H9 (cell line): Measurements from ENCODE around the gene ARHGEF17. TPM values are rescaled to one million over a fixed set of nuclear protein-coding genes. Genes with fewer than 3 reads are reported as not detected.

Experiments
- DNase-seq: peaks from one replicate; pipeline ENCODE4 v3.0.0-alpha.2; 2017
- H2AFZ ChIP-seq: one replicate; pipeline ENCODE4 v1.6.1; 2013; ENCODE audit warnings: mild to moderate bottlenecking, low read length, control low read depth, moderate library complexity
- H2AK5ac ChIP-seq: 2 replicates; pipeline ENCODE4 v1.6.1; 2013; ENCODE audit warnings: low read length, control low read depth, mixed read lengths; ENCODE audit not compliant: insufficient read length
- H2BK120ac ChIP-seq: one replicate; pipeline ENCODE4 v1.6.1; 2013; ENCODE audit warnings: low read depth, mild to moderate bottlenecking, low read length, control low read depth, inconsistent platforms; ENCODE audit not compliant: poor library complexity, severe bottlenecking
- H2BK12ac ChIP-seq: 2 replicates; pipeline ENCODE4 v1.6.1; 2013; ENCODE audit warnings: low read length, control low read depth, mixed read lengths, low read depth; ENCODE audit not compliant: insufficient read length
- H2BK15ac ChIP-seq: 2 replicates; pipeline ENCODE4 v1.6.1; 2013; ENCODE audit warnings: low read depth, low read length, control low read depth
- H2BK20ac ChIP-seq: one replicate; pipeline ENCODE4 v1.6.1; 2013; ENCODE audit warnings: low read depth, mild to moderate bottlenecking, low read length, control low read depth, inconsistent platforms; ENCODE audit not compliant: poor library complexity, severe bottlenecking
- H2BK5ac ChIP-seq: 2 replicates; pipeline ENCODE4 v1.6.1; 2013; ENCODE audit warnings: low read length, control low read depth, mixed read lengths; ENCODE audit not compliant: insufficient read length
- H3K14ac ChIP-seq: 2 replicates; pipeline ENCODE4 v1.6.1; 2013; ENCODE audit warnings: low read length, control low read depth; ENCODE audit not compliant: insufficient read depth
- H3K18ac ChIP-seq: 2 replicates; pipeline ENCODE4 v1.6.1; 2013; ENCODE audit warnings: low read depth, mild to moderate bottlenecking, mixed read lengths, low read length, control low read depth; ENCODE audit not compliant: insufficient read length
- H3K23ac ChIP-seq: 2 replicates; pipeline ENCODE4 v1.6.1; 2013; ENCODE audit warnings: low read length, control low read depth, mixed read lengths, low read depth; ENCODE audit not compliant: insufficient read length
- H3K23me2 ChIP-seq: 2 replicates; pipeline ENCODE4 v1.6.1; 2013; ENCODE audit warnings: low read depth, mild to moderate bottlenecking, mixed read lengths, low read length, control low read depth; ENCODE audit not compliant: insufficient read length, poor library complexity, severe bottlenecking
- H3K27ac ChIP-seq: 2 replicates; pipeline ENCODE4 v1.5.1; 2013; ENCODE audit warnings: low read length, control low read depth, mixed read lengths, low read depth; ENCODE audit not compliant: insufficient read length
- H3K27me3 ChIP-seq: 2 replicates; pipeline ENCODE4 v1.6.1; 2013; ENCODE audit warnings: low read length, control low read depth, inconsistent platforms; ENCODE audit not compliant: insufficient read depth
- H3K4ac ChIP-seq: 2 replicates; pipeline ENCODE4 v1.6.1; 2013; ENCODE audit warnings: low read depth, mild to moderate bottlenecking, control low read depth, inconsistent platforms, low read length, moderate library complexity
- H3K4me1 ChIP-seq: 2 replicates; pipeline ENCODE4 v1.6.1; 2013; ENCODE audit warnings: low read length, control low read depth, inconsistent platforms; ENCODE audit not compliant: insufficient read depth
- H3K4me2 ChIP-seq: 2 replicates; pipeline ENCODE4 v1.6.1; 2013; ENCODE audit warnings: low read length, control low read depth, mixed read lengths; ENCODE audit not compliant: insufficient read length, insufficient read depth
- H3K56ac ChIP-seq: 2 replicates; pipeline ENCODE4 v1.6.1; 2013; ENCODE audit warnings: low read depth, mild to moderate bottlenecking, mixed read lengths, low read length, control low read depth; ENCODE audit not compliant: insufficient read length
- H3K79me1 ChIP-seq: 2 replicates; pipeline ENCODE4 v1.6.1; 2013; ENCODE audit warnings: low read depth, mild to moderate bottlenecking, moderate library complexity, low read length, control low read depth, inconsistent platforms; ENCODE audit not compliant: insufficient read depth, poor library complexity, severe bottlenecking
- H3K79me2 ChIP-seq: 2 replicates; pipeline ENCODE4 v1.6.1; 2013; ENCODE audit warnings: low read length, control low read depth, inconsistent platforms; ENCODE audit not compliant: insufficient read depth
- H3K9ac ChIP-seq: 2 replicates; pipeline ENCODE4 v1.6.1; 2013; ENCODE audit warnings: low read length, control low read depth, mixed read lengths; ENCODE audit not compliant: insufficient read length; ENCODE audit errors: extremely low read depth
- H3K9me3 ChIP-seq: one replicate; pipeline ENCODE4 v1.6.1; 2013; ENCODE audit warnings: low read depth, low read length, inconsistent platforms; ENCODE audit not compliant: control insufficient read depth
- H3T11ph ChIP-seq: one replicate; pipeline ENCODE4 v1.6.1; 2013; ENCODE audit warnings: mild to moderate bottlenecking, low read length, control low read depth, inconsistent platforms
- H4K20me1 ChIP-seq: one replicate; pipeline ENCODE4 v1.6.1; 2013; ENCODE audit not compliant: control insufficient read depth, insufficient read length, insufficient read depth
- H4K5ac ChIP-seq: 2 replicates; pipeline ENCODE4 v1.6.1; 2013; ENCODE audit warnings: low read depth, mild to moderate bottlenecking, mixed read lengths, low read length, control low read depth; ENCODE audit not compliant: insufficient read length
- H4K8ac ChIP-seq: replicated peaks from 2 replicates; pipeline ENCODE4 v1.6.1; 2013; ENCODE audit warnings: low read length, control low read depth, mixed read lengths, low read depth; ENCODE audit not compliant: insufficient read length
- H4K91ac ChIP-seq: 2 replicates; pipeline ENCODE4 v1.6.1; 2013; ENCODE audit warnings: low read depth, mild to moderate bottlenecking, moderate library complexity, mixed read lengths, low read length, control low read depth; ENCODE audit not compliant: insufficient read length
- H3K27ac Mint-ChIP-seq, 3 experiments: 2 replicates in 2 of 3; 3 replicates in 1 of 3; pipeline ENCODE4 v1.8.0; 2020 to 2021; ENCODE audit warnings: mixed read lengths in 3 of 3, mild to moderate bottlenecking in 1 of 3, moderate library complexity in 1 of 3
- H3K27me3 Mint-ChIP-seq: 2 replicates; pipeline ENCODE4 v1.8.0; 2021; ENCODE audit warnings: low read depth, mild to moderate bottlenecking, moderate library complexity, mixed read lengths
- H3K36me3 Mint-ChIP-seq, 3 experiments: 2 replicates in 2 of 3; 3 replicates in 1 of 3; pipeline ENCODE4 v1.8.0; 2020 to 2021; ENCODE audit warnings: low read depth in 3 of 3, mixed read lengths in 3 of 3; ENCODE audit not compliant: insufficient read depth in 1 of 3
- H3K4me1 Mint-ChIP-seq, 2 experiments: 2 replicates each; pipeline ENCODE4 v1.8.0; 2020; ENCODE audit warnings: mixed read lengths in 2 of 2
- H3K4me3 Mint-ChIP-seq, 2 experiments: 2 replicates in 1 of 2; 3 replicates in 1 of 2; pipeline ENCODE4 v1.8.0; 2020 to 2021; ENCODE audit warnings: mild to moderate bottlenecking in 2 of 2, mixed read lengths in 2 of 2, moderate library complexity in 1 of 2
- H3K9me3 Mint-ChIP-seq, 2 experiments: 2 replicates in 1 of 2; 3 replicates in 1 of 2; pipeline ENCODE4 v1.8.0; 2020; ENCODE audit warnings: mild to moderate bottlenecking in 2 of 2, mixed read lengths in 2 of 2, moderate library complexity in 1 of 2
- CTCF ChIP-seq: fragments of 200-600 bp; sonication (generic); conservative IDR thresholded peaks from 3 replicates; pipeline ENCODE4 v1.8.0; 2021; ENCODE audit warnings: antibody characterized with exemption, mild to moderate bottlenecking
- total RNA-seq: library from RNA; stranded (reverse); gene quantifications from 2 replicates; pipeline ENCODE4 v1.2.1, GENCODE V29; 2021

Gene ARHGEF17
- total RNA-seq, 1 experiment from 2014 or later, result 7.4 TPM

- Mint-ChIP-seq H3K4me1 (peaks cover 0 to 14% of the 10 kb centered on the region in 2 experiments; a peak in 3 of 4 replicates), H3K27me3 (peaks cover 24% of the 10 kb centered on the region), H3K36me3 (no peaks in the 10 kb centered on the region), H3K27ac (no peak overlapping the region), H3K4me3 (no peak overlapping the region; a peak in 1 of 5 replicates), H3K9me3 (no peaks in the 10 kb centered on the region)
- Histone ChIP-seq H3K23me2 (no peaks in the 10 kb centered on the region), H3K79me2 (no peaks in the 10 kb centered on the region), H3K27ac (no peak overlapping the region), H3K27me3 (peaks cover 4% of the 10 kb centered on the region), H3K4me2 (no peak overlapping the region), H2BK120ac (no peak overlapping the region), H3K9ac (no peak overlapping the region), H3K18ac (no peak overlapping the region), H3K14ac (no peak overlapping the region), H2AK5ac (no peak overlapping the region), H4K91ac (no peak overlapping the region), H2BK5ac (no peak overlapping the region), H3T11ph (no peak overlapping the region), H4K8ac (no peak overlapping the region), H4K20me1 (peaks cover 2% of the 10 kb centered on the region), H3K4ac (no peak overlapping the region), H2AFZ (no peak overlapping the region), H4K5ac (no peak overlapping the region), H2BK12ac (no peak overlapping the region), H3K79me1 (no peaks in the 10 kb centered on the region), H3K9me3 (no peaks in the 10 kb centered on the region), H3K56ac (no peak overlapping the region), H2BK15ac (no peak overlapping the region), H2BK20ac (no peak overlapping the region), H3K4me1 (no peaks in the 10 kb centered on the region), H3K23ac (no peak overlapping the region)
- no peak for TF ChIP-seq CTCF
- DNase-seq, result peak; percentile 11
Measured at GRCh38 chr11:73260127-73260457, 48.0 kb upstream of the ARHGEF17 start.
